ENCODE results near the gene STIP1. TPM values are rescaled to one million over a fixed set of nuclear protein-coding genes. Genes with fewer than 3 reads are reported as not detected.

The STIP1 gene
- total RNA-seq, 1 experiment from 2014 or later = 557 TPM

- H3K4me3 ChIP-seq (ENCODE audit: low read length) = no peak overlapping the region
- POLR2A ChIA-PET (ENCODE audit: unreplicated experiment) = no interaction called here
- intact Hi-C loops (cut with micrococcal nuclease) = loop anchor here (5.0 kb wide), 1 partner anchor 313 kb away; the partner anchor contains the start of gene MARK2
Measured at GRCh38 chr11:64150481-64151239, 35.3 kb upstream of the STIP1 start.

GRCh38 chr11:64151337-64151736 lies 34.6 kb upstream of the STIP1 start:
- Histone ChIP-seq H3K9ac (ENCODE audit: low read length) (no peak overlapping the region), H4K20me1 (ENCODE audit: low read length) (no peaks in the 10 kb centered on the region), H3K9me3 (ENCODE audit: low read length) (no peaks in the 10 kb centered on the region), H3K27ac (ENCODE audit: low read length) (no peak overlapping the region), H3F3A (ENCODE audit: low read length, unreplicated experiment) (no peaks in the 10 kb centered on the region), H3K36me3 (ENCODE audit: low read depth, low read length) (no peaks in the 10 kb centered on the region), H3K4me1 (ENCODE audit: insufficient read depth, low read length) (no peaks in the 10 kb centered on the region), H3K4me2 (ENCODE audit: low read length) (no peak overlapping the region), H3K4me3 (ENCODE audit: low read length) (no peak overlapping the region), H3K79me2 (ENCODE audit: low read length) (no peaks in the 10 kb centered on the region), H3K9me2 (replicated peaks; ENCODE audit: low read length) (no peaks in the 10 kb centered on the region), H2AFZ (ENCODE audit: low read length) (no peak overlapping the region), H3K27me3 (ENCODE audit: low read length) (no peaks in the 10 kb centered on the region)
- no peak for DNase-seq
- TF ChIP-seq EZH2 (IDR thresholded peaks at IDR 0.05; ENCODE audit: low read length, unreplicated experiment) (no peak), CTCF (conservative IDR thresholded peaks at IDR 0.05; ENCODE audit: low read depth, low read length) (no peak), EZH2phosphoT487 (IDR thresholded peaks at IDR 0.05; ENCODE audit: borderline replicate concordance, low read length) (no peak)
- intact Hi-C loops (cut with micrococcal nuclease) = loop anchor here (5.0 kb wide), 1 partner anchor 314 kb away; the partner anchor contains the start of gene MARK2
- no peak for ATAC-seq
- ChIA-PET CTCF (no interaction called here), POLR2A (ENCODE audit: unreplicated experiment) (no interaction called here)
- BruUV-seq (replicated peaks) = no TSS peak

More at GRCh38 chr11:64150481-64151239, 35.3 kb upstream of the STIP1 start:
- ATAC-seq = no peak
- no peaks in the 10 kb centered on the region for H3K27me3 ChIP-seq (ENCODE audit: low read length)
- H3K36me3 ChIP-seq (ENCODE audit: low read depth, low read length) = no peaks in the 10 kb centered on the region
- H2AFZ ChIP-seq (ENCODE audit: low read length) = no peak overlapping the region
- no peaks in the 10 kb centered on the region for H4K20me1 ChIP-seq (ENCODE audit: low read length)
- no peaks in the 10 kb centered on the region for H3F3A ChIP-seq (ENCODE audit: low read length, unreplicated experiment)
- H3K4me2 ChIP-seq (ENCODE audit: low read length) = no peak overlapping the region
- H3K27ac ChIP-seq (ENCODE audit: low read length) = no peak overlapping the region
- no TSS peak for BruUV-seq (replicated peaks)
- no peak for DNase-seq
- no peaks in the 10 kb centered on the region for H3K79me2 ChIP-seq (ENCODE audit: low read length)
- no peaks in the 10 kb centered on the region for H3K9me2 ChIP-seq (replicated peaks; ENCODE audit: low read length)
- TF ChIP-seq CTCF (conservative IDR thresholded peaks at IDR 0.05; ENCODE audit: low read depth, low read length) (no peak), EZH2 (IDR thresholded peaks at IDR 0.05; ENCODE audit: low read length, unreplicated experiment) (no peak), EZH2phosphoT487 (IDR thresholded peaks at IDR 0.05; ENCODE audit: borderline replicate concordance, low read length) (no peak)
- no peak overlapping the region for H3K9ac ChIP-seq (ENCODE audit: low read length)
- H3K9me3 ChIP-seq (ENCODE audit: low read length) = no peaks in the 10 kb centered on the region
- CTCF ChIA-PET = no interaction called here
- no peaks in the 10 kb centered on the region for H3K4me1 ChIP-seq (ENCODE audit: insufficient read depth, low read length)
